ENCODE results near the gene ANKRD65. TPM values are rescaled to one million over a fixed set of nuclear protein-coding genes. Genes with fewer than 3 reads are reported as not detected.
A peak's percentile ranks its signal among the peaks of the same experiment; 100 is the strongest.

ANKRD65 gene
- total and polyA plus RNA-seq, 11 donors: 0.58 to 4.0 (median 1.3) TPM

- Histone ChIP-seq H3K4me1 (peaks cover 8 to 49% (median 36%) of the 10 kb centered on the region in 12 donors), H3K27ac (no peak overlapping the region), H3K9me3 (no peaks in the 10 kb centered on the region), H3K36me3 (no peaks in the 10 kb centered on the region), H3K4me3 (no peak overlapping the region), H3K27me3 (peaks cover 0 to 30% (median 0%) of the 10 kb centered on the region in 9 donors)
- no peak for ATAC-seq
- no peak for TF ChIP-seq POLR2A (IDR thresholded peaks at IDR 0.05)
- TF ChIP-seq, protein P1, sequence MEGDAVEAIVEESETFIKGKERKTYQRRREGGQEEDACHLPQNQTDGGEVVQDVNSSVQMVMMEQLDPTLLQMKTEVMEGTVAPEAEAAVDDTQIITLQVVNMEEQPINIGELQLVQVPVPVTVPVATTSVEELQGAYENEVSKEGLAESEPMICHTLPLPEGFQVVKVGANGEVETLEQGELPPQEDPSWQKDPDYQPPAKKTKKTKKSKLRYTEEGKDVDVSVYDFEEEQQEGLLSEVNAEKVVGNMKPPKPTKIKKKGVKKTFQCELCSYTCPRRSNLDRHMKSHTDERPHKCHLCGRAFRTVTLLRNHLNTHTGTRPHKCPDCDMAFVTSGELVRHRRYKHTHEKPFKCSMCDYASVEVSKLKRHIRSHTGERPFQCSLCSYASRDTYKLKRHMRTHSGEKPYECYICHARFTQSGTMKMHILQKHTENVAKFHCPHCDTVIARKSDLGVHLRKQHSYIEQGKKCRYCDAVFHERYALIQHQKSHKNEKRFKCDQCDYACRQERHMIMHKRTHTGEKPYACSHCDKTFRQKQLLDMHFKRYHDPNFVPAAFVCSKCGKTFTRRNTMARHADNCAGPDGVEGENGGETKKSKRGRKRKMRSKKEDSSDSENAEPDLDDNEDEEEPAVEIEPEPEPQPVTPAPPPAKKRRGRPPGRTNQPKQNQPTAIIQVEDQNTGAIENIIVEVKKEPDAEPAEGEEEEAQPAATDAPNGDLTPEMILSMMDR (IDR thresholded peaks at IDR 0.05): no peak
- intact Hi-C loops (cut with DNase I): no loop called here
- 90 to 95% (median 92%) methylated on average over 22 to 45 of the region's 45 CpGs for WGBS, 4 donors
- DNase-seq: peak in 1 of 5 donors; percentile 57
Observed at GRCh38 chr1:1438531-1439381, 17.7 kb upstream of the ANKRD65 start.

- H3K36me3 ChIP-seq: no peaks in the 10 kb centered on the region
- H3K27ac ChIP-seq: no peak overlapping the region
- intact Hi-C loops (cut with DNase I): loop anchor here in 1 of 10 donors (2.0 kb wide), 1 partner anchor 35 kb away; no protein-coding TSS in a partner anchor
- TF ChIP-seq, protein P1 (IDR thresholded peaks at IDR 0.05): no peak
- TF ChIP-seq POLR2A (IDR thresholded peaks at IDR 0.05): no peak
- H3K4me1 ChIP-seq: peaks cover 8 to 57% (median 44%) of the 10 kb centered on the region in 12 donors
- DNase-seq (peak in 1 of 5 donors; percentile 25), ATAC-seq (no peak)
- no peaks in the 10 kb centered on the region for H3K9me3 ChIP-seq
- peaks cover 0 to 35% (median 0%) of the 10 kb centered on the region in 9 donors for H3K27me3 ChIP-seq
- 73 to 79% (median 76%) methylated on average over 7 to 11 of the region's 11 CpGs for WGBS, 4 donors
- peak overlapping the region in 1 of 12 donors; percentile 62 for H3K4me3 ChIP-seq
Observed at GRCh38 chr1:1437904-1438376, 16.9 kb upstream of the ANKRD65 start.

DNA sequence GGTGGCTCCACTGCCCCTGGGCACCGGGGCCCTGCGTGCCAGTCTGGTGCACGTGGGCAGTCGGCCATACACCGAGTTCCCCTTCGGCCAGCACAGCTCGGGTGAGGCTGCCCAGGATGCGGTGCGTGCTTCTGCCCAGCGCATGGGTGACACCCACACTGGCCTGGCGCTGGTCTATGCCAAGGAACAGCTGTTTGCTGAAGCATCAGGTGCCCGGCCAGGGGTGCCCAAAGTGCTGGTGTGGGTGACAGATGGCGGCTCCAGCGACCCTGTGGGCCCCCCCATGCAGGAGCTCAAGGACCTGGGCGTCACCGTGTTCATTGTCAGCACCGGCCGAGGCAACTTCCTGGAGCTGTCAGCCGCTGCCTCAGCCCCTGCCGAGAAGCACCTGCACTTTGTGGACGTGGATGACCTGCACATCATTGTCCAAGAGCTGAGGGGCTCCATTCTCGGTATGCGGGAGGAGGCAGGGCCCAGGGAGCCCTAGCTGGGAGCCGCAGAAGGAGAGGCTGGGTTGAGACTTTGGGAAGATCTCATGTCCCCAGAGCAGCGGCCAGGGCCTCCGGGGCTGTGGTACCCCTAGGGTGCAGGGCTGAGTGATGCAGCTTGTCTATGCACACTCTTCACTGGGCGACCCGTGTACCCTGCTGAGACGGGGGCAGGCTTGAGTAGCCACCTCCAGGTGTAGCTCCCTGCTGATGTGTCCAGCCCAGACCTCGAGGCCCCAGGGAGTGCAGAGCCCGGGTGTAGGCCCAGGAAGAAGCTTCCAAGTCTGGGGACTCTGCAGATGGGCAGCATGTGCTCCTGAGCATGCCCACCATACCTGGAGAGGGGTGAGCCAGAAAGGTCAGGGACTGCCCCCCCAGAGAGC, 16.2 kb upstream of the ANKRD65 start:
- H3K27me3 ChIP-seq: peaks cover 0 to 35% (median 0%) of the 10 kb centered on the region in 9 donors
- TF ChIP-seq, protein P1 (IDR thresholded peaks at IDR 0.05): no peak
- no peak for ATAC-seq
- H3K9me3 ChIP-seq: no peaks in the 10 kb centered on the region
- intact Hi-C loops (cut with DNase I): loop anchor here in 1 of 10 donors (2.0 kb wide), 1 partner anchor 34 kb away; no protein-coding TSS in a partner anchor
- H3K4me1 ChIP-seq: peaks cover 15 to 64% (median 51%) of the 10 kb centered on the region in 12 donors
- 79 to 88% (median 82%) methylated on average over 4 to 31 of the region's 31 CpGs for WGBS, 4 donors
- peak overlapping the region in 8 of 12 donors; percentile 10 to 69 (median 63) for H3K4me3 ChIP-seq
- peak overlapping the region in 1 of 12 donors; percentile 96 for H3K27ac ChIP-seq
- peak in 1 of 5 donors; percentile 56 for DNase-seq
- H3K36me3 ChIP-seq: no peaks in the 10 kb centered on the region
